Activated naive CD4-positive, alpha-beta T cell treated with anti-CD3 and anti-CD28 coated beads, Interleukin-2, amount 10 ng/mL, durations not matched to agents 5 hours and 36 hours (primary cell): ENCODE results near the gene GLS2. TPM values are rescaled to one million over a fixed set of nuclear protein-coding genes. Genes with fewer than 3 reads are reported as not detected.

Experiments
- total RNA-seq, 2 experiments: library from RNA; stranded (reverse); gene quantifications; one replicate each; pipeline ENCODE4 v1.2.3, GENCODE V29; 2021

Gene GLS2
- 1 to 10 TPM; 1.7 to 1.8 TPM for total RNA-seq

DNA sequence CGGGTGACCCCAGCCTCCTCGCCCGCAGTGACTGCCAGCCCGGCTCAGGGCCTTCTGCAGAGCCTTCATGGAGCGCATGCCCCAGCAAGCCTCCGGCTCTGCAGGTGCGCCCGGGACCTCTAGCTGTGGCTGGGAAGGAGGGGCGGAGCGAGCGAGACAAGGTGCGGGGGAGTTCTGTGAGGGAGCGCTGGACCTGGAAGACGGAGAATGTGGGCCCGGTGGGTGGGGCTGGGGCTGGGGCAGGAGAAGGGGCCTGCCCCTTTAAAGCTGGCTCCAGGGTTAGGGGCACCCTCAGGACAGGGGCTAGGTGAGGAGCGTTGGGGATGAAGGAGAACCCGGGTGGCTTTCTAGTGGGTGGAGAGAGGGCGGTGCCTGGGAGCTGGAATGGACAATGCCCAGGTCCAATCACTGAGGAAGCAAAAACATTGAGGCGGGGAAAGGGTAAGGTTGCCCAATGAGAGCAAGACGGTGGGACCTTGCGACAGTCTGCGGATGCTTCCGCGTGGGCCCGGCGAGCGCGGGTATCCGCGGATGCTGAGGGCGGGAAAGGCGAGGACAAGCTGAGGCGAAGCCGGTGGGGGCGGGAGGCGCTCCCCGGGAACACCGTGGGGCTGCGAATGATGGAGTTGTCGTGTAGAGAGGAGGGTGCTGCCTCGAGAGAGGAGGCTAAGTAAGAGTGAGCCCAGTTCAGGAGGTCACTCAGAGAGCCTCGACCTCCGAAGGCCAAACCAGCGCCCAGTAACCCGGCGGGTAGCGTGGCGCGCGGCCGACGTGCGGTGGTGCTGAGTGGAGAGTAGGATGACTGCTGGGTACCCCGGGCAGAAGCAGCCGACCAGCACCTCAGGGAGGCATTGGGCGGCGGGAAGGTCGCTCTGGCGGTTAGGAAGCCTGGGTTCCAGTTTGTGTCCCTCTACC is at the start of gene GLS2:
GLS2 (minus strand) TSS at position 121 of the 915 bp plus-strand sequence; CDS start at position 78, 43 bp downstream.

DNA sequence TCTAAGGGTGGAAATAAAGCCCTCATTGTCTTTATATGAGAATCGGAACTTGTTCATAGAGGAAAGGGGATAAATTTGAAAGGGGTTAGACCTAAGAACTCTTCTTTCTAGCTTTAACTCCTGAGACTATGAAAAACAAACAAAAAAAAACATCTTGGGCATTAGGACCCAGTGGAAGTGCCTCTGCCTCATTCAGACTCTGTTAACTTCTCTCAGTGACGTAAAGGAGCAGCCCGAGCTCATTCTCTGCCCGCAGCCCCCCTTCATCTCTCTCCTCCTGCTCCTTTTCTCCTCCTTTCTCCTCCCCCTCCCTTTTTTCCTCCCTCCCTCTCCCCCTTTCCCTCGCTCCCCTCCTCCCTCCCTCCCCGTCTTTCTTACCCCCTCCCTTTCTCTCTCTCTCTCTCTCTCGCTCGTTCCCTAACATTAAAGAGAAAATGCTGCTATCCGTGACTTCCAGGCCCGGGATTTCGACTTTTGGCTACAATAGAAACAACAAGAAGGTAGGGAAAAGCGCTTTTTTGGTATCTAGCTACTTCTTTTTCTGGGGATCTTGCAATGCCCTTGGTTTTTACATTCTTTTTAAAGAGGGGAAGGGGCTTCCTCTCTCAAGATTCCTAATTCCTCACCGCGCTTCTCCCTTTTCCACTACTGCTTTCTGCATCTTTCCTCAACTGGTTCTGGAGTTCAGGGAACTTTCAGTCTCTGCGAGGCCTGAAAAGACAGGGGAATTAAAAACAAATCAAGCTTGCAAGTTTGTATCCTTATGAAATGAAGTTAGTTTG is 33.8 kb upstream of the GLS2 start, which contains the start of gene RBMS2:
RBMS2 (plus strand) TSS at position 231 of the 782 bp plus-strand sequence; CDS start at position 435, 204 bp downstream.

DNA sequence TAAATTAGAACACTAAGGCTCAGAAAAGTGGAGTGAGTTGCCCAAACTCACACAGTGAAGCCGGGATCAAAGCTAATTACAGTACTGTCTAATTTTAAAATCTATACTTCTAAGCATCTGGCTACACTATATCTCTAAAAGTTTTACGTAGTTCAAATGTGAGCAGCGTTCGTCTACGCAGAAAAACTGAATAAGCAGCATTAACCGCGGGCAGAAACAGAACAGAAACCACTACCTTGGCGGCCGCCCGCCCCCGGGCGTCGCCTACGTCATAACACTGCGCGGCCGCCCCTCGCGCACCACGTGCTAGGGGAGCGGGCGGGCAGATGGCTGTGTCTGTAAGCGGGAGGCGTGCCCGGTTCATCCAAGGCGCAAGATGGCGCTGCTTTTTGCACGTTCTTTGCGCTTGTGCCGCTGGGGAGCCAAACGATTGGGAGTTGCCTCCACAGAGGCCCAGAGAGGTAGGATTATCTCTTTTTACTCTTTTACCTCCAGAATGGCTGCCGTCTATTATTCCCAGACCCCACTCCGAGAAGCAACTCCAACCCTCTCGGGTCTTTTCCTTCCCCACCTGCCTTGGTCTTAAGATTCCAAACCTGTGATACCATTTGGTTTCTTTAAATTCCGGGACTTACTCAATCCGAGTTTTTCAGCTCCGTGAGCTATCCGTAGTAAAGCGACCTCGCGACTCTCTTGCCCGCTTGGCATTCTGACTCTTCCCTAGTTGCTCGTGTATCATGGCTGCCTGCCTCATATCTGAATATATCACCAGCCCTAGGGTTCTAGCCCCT is 19.6 kb downstream of the GLS2 start, which contains the start of gene SPRYD4:
SPRYD4 (plus strand) TSS at position 363 of the 791 bp plus-strand sequence; CDS start at position 377, 14 bp downstream.

DNA sequence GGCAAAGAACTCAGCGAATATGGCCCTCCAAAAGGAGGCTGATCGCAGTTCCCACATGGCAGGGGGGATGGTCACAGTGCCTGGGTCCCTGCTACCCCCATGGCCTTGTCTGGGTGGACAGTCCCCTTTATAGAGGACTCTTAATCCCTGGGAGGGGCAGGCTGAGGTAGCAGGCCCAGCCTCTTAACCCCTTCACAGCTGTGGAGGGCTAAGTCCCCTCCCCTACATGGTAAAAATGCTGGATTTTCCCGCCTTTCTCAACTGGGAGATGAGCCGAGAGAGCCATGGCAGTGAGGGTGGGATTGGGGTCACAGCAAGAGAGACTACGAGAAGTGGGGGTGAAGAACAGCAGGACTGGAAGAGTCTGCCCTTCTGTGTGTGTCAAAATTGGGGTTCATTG is 33.4 kb downstream of the GLS2 start, which contains the start of gene MIP:
MIP (minus strand) TSS at position 101 of the 400 bp plus-strand sequence; CDS start at position 57, 44 bp downstream.

DNA sequence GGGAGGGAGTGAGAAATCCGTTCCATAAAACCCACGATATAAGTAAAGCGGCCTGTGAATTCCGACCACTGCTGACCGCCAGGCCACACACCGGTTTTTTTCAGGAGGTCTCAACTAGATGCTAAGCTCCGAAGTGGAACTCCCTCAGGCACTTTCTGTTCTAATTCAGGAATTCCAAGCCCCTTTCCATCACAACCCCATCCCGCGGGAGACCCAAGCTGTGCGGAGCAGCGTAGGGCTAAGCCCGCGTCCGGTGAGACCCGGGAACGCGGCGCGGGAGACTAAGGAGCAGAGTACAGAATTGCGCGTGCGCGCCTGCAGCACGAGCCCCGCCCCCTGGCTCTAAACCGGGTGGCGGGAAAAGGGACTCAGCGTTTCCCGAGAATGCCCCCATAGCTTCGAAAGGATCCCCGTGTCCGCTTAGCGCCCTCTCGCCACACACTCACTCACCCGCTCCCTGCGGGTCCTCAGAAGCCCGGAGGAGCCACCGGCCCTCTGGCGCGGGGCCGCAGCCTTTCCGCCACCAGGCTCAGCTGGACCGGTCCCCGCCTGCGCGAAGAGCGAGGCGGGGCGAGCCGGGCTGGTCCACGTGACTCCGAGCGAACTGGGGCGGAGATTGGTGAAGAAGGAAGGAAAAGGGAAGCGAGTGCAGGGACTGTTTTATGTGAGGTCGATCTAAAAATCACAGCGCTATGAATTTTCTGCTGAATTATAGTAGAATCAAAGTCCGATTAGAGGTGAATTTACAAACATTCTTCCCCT is 38.9 kb downstream of the GLS2 start, which contains the start of gene TIMELESS:
TIMELESS (minus strand) TSS at position 567 of the 762 bp plus-strand sequence. CDS start 15,256 bp downstream, outside the sequence.

Other genes starting within 250 kb of the GLS2 start
- gene ANKRD52, start 229.8 kb downstream of the GLS2 start, total RNA-seq = 10 to 100 TPM; 32.0 to 39.6 TPM
- gene COQ10A, start 221.2 kb downstream of the GLS2 start, total RNA-seq = 10 to 100 TPM; 15.2 to 19.4 TPM
- gene CS, start 187.8 kb downstream of the GLS2 start, total RNA-seq = 100 to 1,000 TPM; 190 to 197 TPM
- 100 to 1,000 TPM in 1 of 2 experiments, 10 to 100 TPM in 1; 95.0 to 103 TPM for gene CNPY2, start 172.2 kb downstream of the GLS2 start, total RNA-seq
- gene PAN2, start 154.2 kb downstream of the GLS2 start, total RNA-seq = 10 to 100 TPM; 82.8 to 85.2 TPM
- 10 to 100 TPM; 15.8 to 17.3 TPM for gene IL23A, start 149.3 kb downstream of the GLS2 start, total RNA-seq
- 100 to 1,000 TPM; 172 to 182 TPM for gene STAT2, start 128.1 kb downstream of the GLS2 start, total RNA-seq
- not detected for gene APOF, start 125.3 kb downstream of the GLS2 start, total RNA-seq
- gene TIMELESS, start 38.7 kb downstream of the GLS2 start, total RNA-seq = 10 to 100 TPM; 42.9 to 44.1 TPM
- not detected for gene MIP, start 33.5 kb downstream of the GLS2 start, total RNA-seq
- 1 to 10 TPM; 3.4 to 3.6 TPM for gene SPRYD4, start 19.6 kb downstream of the GLS2 start, total RNA-seq
- 1 to 10 TPM; 1.7 to 2.3 TPM for gene RBMS2, start 33.7 kb upstream of the GLS2 start, total RNA-seq
- gene BAZ2A, start 142.2 kb upstream of the GLS2 start, total RNA-seq = 100 to 1,000 TPM; 115 to 118 TPM
- 100 to 1,000 TPM; 442 to 469 TPM for gene ATP5F1B, start 157.8 kb upstream of the GLS2 start, total RNA-seq
- 100 to 1,000 TPM; 179 to 182 TPM for gene PTGES3, start 200.1 kb upstream of the GLS2 start, total RNA-seq
- gene NACA, start 237.1 kb upstream of the GLS2 start, total RNA-seq = 1,000 to 10,000 TPM; 1,172 to 1,198 TPM